Kidney glomerular epithelial cell (primary cell): ENCODE data around the gene SWSAP1.

Source experiments
- DNase-seq: peaks from one replicate; lab custom pipeline; 2025; lab: John Stamatoyannopoulos, UW

The SWSAP1 gene

GRCh38 chr19:11414544-11414943 lies 40.1 kb downstream of the SWSAP1 start:
- DNase-seq = no peak

DNA sequence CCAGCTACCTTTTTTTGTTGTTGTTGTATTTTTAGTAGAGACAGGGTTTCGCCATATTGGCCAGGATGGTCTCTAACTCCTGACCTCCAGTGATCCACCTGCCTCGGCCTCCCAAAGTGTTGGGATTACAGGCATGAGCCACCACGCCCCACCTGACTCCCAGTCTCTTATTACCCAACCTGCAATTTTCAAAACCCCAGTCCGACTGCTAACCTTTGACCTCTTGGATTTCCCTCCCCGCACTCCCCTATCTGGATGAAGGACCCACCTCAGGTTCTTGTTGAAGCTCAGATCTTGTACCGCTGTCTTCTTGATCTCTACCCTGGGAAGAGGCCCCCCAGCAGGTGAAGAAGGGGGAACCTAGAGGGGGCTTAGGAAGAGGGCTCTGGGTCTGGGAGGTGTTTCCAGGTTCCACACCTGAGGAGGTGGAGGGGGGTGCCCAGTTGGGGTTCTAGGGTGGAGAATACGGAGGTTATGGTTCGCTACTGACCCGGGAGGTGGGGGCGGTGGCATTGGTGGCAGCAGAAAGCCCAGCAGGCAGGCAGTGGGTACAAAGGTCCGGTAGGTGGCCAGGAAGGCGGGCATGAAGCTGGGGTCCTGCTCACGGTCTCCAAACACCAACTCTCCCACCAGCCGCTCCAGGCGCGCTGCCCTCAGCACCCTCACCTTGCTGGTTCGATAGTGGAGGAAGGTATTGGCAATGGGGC lies 42.0 kb downstream of the SWSAP1 start:
- no peak for DNase-seq

- DNase-seq = no peak
Measured at GRCh38 chr19:11418094-11418548, 43.7 kb downstream of the SWSAP1 start.

DNA sequence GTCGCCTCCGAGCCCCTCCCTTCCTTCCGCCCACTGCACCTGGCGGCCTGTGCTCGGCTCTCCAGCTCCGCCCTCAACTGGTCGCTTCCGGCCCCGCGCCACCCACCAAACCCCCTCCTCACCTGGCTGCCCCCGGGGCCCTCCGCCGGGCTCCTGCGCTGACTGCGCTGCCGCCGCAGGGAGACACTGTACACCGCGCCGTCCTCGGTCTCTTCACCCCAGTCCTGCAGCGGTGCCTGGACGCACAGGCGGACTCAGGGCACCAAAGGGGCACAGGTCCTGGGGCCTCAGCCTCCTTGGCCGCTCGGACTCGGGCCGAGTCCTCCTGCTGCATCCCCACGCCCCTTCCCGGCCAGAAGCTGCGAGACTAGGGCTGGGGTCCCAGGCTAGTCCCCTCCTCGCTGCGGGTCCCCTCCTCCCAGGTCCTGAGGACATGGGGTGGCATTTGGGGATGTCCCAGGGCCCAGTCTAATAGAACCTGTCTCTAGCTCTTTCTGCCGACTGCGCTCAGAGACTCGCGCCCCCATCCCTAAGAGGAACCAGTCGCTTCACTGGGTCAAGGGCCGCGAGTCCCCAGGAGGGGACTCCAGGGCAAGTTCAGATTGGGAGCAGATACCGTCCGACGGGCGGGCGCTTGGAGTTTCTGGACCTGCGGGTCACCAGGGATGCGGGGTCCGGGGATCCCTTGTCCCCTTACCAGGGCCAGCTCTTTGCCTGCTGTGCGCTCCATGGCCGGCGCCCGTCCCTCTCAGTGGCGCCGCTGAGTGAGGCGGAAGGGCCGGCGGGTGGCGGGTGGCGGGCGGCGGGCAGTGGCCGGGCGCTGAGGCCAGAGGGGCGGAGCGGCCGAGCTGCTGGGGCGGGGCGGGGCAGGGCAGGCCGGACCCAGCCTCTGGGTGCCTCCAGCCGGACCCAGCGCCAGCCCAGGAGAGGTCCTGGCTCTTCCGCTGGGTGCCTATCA lies 44.4 kb downstream of the SWSAP1 start, which contains the start of gene RGL3:
TSS of gene RGL3 (minus strand) at position 766 of the 958 bp plus-strand sequence. CDS start at position 730, 36 bp downstream.
- no peak for DNase-seq

DNA sequence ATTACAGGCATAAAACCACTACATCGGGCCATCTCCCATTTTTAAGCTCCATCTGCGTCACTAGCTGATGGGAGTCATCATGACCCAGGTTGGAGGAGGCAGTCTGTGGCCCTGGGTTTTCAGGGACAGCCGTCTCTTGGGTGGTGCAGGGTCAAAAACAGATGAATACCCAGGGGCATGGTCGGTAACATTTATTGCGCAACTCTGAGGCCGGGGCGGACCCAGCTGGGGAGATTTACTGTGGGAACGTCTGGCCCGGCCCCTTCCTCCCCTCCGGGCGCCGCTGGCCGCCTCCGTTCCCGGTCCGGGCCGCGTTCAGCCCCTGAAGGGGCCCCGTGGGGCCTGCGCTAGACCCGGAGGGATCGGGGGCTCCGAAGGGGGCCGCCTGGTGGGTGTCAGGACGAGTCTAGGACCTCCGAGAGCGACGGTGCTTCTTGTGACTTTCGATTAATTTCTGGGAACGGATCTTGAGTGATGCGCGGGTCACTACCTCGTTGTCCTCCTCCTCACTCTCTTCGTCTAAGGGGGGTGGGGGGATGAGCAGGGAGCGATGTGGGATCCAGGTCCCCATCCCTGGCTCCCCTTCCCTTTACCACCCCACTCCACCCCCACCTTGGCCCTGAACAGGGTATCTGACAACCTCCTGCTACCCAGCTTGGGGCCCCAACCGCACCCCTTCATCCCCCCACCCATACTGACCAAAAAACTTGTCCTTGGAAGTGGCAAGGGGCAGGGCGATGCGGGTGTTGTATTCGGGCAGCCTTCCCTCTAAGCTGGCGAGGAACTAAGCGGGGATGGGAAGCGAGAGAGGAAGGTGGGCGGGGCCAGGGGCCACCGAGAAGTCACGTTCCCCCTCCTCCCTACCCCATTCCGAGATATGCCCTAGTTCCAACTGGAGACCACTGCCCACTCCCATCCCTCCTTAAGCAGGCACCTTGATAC lies 46.2 kb downstream of the SWSAP1 start:
- no peak for DNase-seq

DNA sequence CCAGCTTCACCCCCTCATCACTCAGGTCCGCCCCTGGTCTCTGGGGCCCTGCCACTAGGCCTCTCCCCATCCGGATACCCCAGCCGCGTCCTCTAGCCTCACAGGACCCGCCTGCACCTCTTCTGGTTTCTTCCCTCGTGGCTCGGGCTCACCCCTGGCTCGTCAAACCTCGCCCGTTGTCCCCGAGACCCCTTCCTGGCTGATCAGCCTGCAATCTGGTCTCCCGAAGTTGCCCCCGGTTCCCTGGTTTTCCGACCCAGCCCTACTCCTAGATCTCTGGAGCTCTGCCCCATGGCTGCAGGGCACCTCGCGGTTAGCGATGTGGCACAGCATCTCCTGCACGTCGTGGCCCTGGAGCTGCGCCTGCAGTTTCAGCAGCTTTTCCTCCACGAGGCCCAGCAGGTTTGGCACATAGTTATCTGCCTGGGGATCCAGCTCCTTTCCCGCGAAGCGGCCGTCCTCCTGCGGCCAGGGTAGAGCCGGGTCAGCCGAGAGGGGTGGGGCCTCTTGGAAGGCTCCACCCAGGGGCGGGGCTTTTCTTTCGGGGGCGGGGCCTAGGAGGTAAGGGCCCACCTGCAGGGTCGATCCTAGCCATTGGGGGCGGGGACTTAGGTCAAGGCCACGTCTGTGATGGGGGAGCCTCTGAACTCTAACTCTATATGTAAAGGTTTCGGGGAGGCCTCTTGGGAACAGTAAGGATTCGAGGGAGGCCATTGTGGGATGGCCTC lies 47.1 kb downstream of the SWSAP1 start:
- no peak for DNase-seq

DNA sequence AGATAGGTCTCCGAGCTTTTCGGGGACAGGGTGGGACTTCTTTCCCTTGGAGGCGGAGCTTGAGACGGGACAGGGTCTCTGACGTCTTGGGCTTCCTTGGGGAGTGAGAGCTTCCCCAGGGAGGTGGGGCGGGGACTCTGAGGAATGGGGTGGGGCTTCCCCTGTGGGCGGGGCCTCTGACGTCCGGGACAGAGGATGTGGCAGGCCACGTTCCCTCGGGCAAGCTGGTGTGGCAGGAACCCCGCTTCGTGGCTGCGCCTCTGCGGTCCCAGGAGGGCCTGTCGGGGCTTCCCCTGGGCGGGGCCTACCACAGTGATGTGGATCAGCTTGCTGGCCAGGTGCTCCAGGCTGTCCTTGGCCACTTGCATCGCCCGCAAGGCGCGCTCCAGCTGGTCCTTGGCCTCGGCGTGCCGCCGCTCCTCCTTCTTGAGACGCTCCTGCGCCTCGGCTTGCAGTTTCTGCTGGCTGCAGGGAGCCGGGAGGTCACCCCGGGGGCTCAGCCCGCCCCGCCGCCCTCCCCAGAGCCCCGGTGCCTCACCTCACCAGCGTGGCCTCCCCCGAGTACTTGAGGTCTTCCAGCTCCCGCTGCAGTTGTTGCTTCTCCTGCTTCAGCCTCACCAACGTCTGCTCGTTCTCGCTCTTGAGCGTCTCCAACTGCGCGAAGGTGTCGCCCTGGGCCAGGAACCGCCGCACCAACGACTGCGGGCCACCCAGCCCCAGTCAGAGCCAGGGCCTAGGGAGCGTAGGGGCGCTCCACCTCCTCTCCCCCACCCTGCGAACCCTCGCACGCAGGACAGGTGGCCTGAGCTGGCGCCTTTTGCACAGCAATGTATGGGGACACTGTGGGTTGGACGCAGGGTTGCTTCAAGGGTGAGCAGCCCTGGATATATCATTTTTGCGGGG lies 47.9 kb downstream of the SWSAP1 start:
- DNase-seq = no peak

DNA sequence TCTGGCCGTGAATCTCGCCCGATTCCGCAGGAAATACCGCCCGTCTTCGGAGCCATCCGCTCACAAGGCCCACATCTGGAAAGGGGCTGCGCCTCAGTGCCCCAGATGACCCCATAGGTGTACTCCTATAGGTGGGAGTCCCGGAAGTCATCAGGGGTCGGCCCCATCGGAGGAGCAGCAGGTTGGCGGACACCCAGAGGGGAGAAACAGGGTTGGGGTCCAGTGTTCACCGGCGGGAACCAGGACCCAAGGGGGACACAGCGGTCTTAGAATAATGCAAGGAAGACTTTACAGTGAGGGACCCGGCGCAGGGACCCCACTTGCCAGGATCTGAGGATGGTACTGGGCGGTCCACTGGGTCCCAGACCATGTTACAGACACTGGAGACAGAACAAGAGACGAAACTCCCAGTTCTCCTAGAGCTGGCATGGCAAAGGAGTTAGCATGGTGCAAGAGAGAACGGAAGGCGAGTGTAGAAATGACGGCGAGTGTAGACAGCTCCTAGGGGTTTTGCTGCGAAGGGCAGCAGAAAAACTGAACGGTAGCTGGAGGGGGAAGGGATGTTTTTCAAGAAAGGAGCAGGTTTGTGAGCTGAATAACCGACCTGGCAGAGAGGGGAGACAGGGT lies 48.8 kb downstream of the SWSAP1 start:
- no peak for DNase-seq

- no peak for DNase-seq
Measured at GRCh38 chr19:11423791-11424181, 49.3 kb downstream of the SWSAP1 start.
